SK-N-SH treated with all-trans-retinoic acid at 6 μM for 48 hours (cell line): ENCODE measurements around the gene DTNA.

Experiments used
- RARB ChIP-seq: fragments of 250-450 bp; sonication (Bioruptor Pico); IDR thresholded peaks from 2 replicates; pipeline ENCODE4 v1.8.0; 2021; ENCODE audit warnings: mild to moderate bottlenecking, moderate library complexity
- ZFP30 ChIP-seq: fragments of 450-650 bp; formaldehyde crosslinking; IDR thresholded peaks from 2 replicates; pipeline ENCODE4 v1.5.0; 2022; ENCODE audit warnings: mild to moderate bottlenecking, moderate library complexity

DNA sequence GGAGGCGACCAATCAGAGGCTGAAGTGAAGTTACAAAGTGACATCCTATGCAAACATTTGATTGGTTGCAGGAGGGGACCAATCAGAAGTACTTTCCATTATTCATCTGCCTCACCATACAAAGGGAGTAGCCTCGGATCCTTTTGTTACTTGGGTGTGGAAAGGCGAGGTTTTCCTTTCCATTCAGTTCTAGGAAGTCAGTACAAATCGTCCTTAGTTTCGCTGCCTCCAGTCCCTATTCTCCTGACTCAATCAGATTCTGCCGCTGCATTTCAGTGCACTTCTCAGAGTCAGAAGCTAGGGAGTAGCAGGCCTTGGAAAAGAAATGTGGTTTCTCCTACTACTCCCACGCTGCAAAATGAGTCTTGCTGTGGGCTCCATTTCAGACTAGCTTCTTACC, 149.4 kb downstream of the DTNA start:
- TF ChIP-seq RARB (CRISPR knock-in tag) (no peak), ZFP30 (CRISPR knock-in tag) (no peak)
